WI38 (cell line): ENCODE measurements around the gene ADAMTS15.

Experiments
- H3K4me3 ChIP-seq: 2 replicates; pipeline ENCODE4 v1.5.1; 2011; ENCODE audit warnings: low read depth, mild to moderate bottlenecking, control low read depth, low read length
- CTCF ChIP-seq: IDR thresholded peaks from 2 replicates; pipeline ENCODE4 v1.5.1; 2012; ENCODE audit warnings: low read depth, mild to moderate bottlenecking, control low read depth, low read length

ADAMTS15 gene

GRCh38 chr11:130418756-130419155 is 29.7 kb upstream of the ADAMTS15 start:
- H3K4me3 ChIP-seq = no peak overlapping the region
- no peak for TF ChIP-seq CTCF

GRCh38 chr11:130420478-130421198 is 27.8 kb upstream of the ADAMTS15 start:
- no peak overlapping the region for H3K4me3 ChIP-seq
- TF ChIP-seq CTCF = no peak

- no peak overlapping the region for H3K4me3 ChIP-seq
- no peak for TF ChIP-seq CTCF
These were observed 27.3 kb upstream of the ADAMTS15 start for GRCh38 chr11:130421199-130421585.

- no peak overlapping the region for H3K4me3 ChIP-seq
- no peak for TF ChIP-seq CTCF
These were observed 26.7 kb upstream of the ADAMTS15 start for GRCh38 chr11:130421697-130422096.

GRCh38 chr11:130422251-130422995 is 26.0 kb upstream of the ADAMTS15 start:
- no peak for TF ChIP-seq CTCF
- no peak overlapping the region for H3K4me3 ChIP-seq

- no peak for TF ChIP-seq CTCF
- no peak overlapping the region for H3K4me3 ChIP-seq
These were observed 24.8 kb upstream of the ADAMTS15 start for GRCh38 chr11:130423541-130424142.
